Skeletal muscle tissue (tissue), 4 donors: ENCODE measurements around the gene SLC7A10. TPM values are rescaled to one million over a fixed set of nuclear protein-coding genes. Genes with fewer than 3 reads are reported as not detected.

Experiments
- H3K27ac ChIP-seq: one replicate; pipeline ENCODE4 v1.7.0; 2013; ENCODE audit warnings: mild to moderate bottlenecking, low read depth, low read length, inconsistent platforms
- H3K27me3 ChIP-seq, 3 donors: one replicate each; pipeline ENCODE4 v1.7.0; 2013; ENCODE audit warnings: low read length in 3 of 3; ENCODE audit not compliant: control insufficient read depth in 3 of 3, insufficient read depth in 3 of 3
- H3K36me3 ChIP-seq, 3 donors: one replicate each; pipeline ENCODE4 v1.7.0; 2013; ENCODE audit warnings: low read length in 3 of 3; ENCODE audit not compliant: control insufficient read depth in 3 of 3, insufficient read depth in 3 of 3
- H3K4me1 ChIP-seq, 3 donors: one replicate each; pipeline ENCODE4 v1.7.0; 2013; ENCODE audit warnings: low read length in 3 of 3, mild to moderate bottlenecking in 3 of 3; ENCODE audit not compliant: control insufficient read depth in 3 of 3, insufficient read depth in 3 of 3
- H3K4me3 ChIP-seq, 3 donors: one replicate each; pipeline ENCODE4 v1.7.0; 2013; ENCODE audit warnings: low read length in 3 of 3
- H3K9ac ChIP-seq, 3 donors: one replicate each; pipeline ENCODE4 v1.7.0; 2013; ENCODE audit warnings: low read length in 3 of 3, mild to moderate bottlenecking in 3 of 3, moderate library complexity in 2 of 3, low read depth in 1 of 3
- H3K9me3 ChIP-seq, 3 donors: one replicate each; pipeline ENCODE4 v1.7.0; 2013; ENCODE audit warnings: low read length in 3 of 3; ENCODE audit not compliant: control insufficient read depth in 3 of 3
- total RNA-seq: library from RNA; depleted of rRNA; stranded (reverse); fragments of >200 nt; gene quantifications from one replicate; pipeline ENCODE4 v1.2.3, GENCODE V29; 2014
- donor health status: Osteomylitis.

Gene SLC7A10
- total RNA-seq, 1 donor from 2014 or later, result 9.4 TPM

- H3K4me3 ChIP-seq, result no peak overlapping the region
- no peaks in the 10 kb centered on the region for H3K9me3 ChIP-seq
Measured at GRCh38 chr19:33220735-33221134, 4.9 kb downstream of the SLC7A10 start.

GRCh38 chr19:33220115-33220514 is 5.5 kb downstream of the SLC7A10 start:
- Histone ChIP-seq H3K9ac (no peak overlapping the region), H3K27ac (no peak overlapping the region), H3K4me3 (no peak overlapping the region), H3K27me3 (peaks cover 28 to 53% (median 40%) of the 10 kb centered on the region in 3 donors), H3K4me1 (no peaks in the 10 kb centered on the region), H3K9me3 (no peaks in the 10 kb centered on the region), H3K36me3 (no peaks in the 10 kb centered on the region)

More at GRCh38 chr19:33220735-33221134, 4.9 kb downstream of the SLC7A10 start:
- no peaks in the 10 kb centered on the region for H3K36me3 ChIP-seq
- no peak overlapping the region for H3K27ac ChIP-seq
- no peak overlapping the region for H3K9ac ChIP-seq
- peaks cover 32 to 58% (median 44%) of the 10 kb centered on the region in 3 donors for H3K27me3 ChIP-seq
- no peaks in the 10 kb centered on the region for H3K4me1 ChIP-seq

GRCh38 chr19:33219261-33219815 is 6.3 kb downstream of the SLC7A10 start:
- no peak overlapping the region for H3K4me3 ChIP-seq
- peaks cover 20 to 45% (median 32%) of the 10 kb centered on the region in 3 donors for H3K27me3 ChIP-seq
- H3K27ac ChIP-seq, result no peak overlapping the region
- H3K9me3 ChIP-seq, result no peaks in the 10 kb centered on the region
- no peaks in the 10 kb centered on the region for H3K4me1 ChIP-seq
- no peaks in the 10 kb centered on the region for H3K36me3 ChIP-seq
- H3K9ac ChIP-seq, result no peak overlapping the region

- H3K4me3 ChIP-seq, result no peak overlapping the region
- no peak overlapping the region for H3K9ac ChIP-seq
- no peak overlapping the region for H3K27ac ChIP-seq
- no peaks in the 10 kb centered on the region for H3K4me1 ChIP-seq
- H3K27me3 ChIP-seq, result peaks cover 7 to 37% (median 21%) of the 10 kb centered on the region in 3 donors
- no peaks in the 10 kb centered on the region for H3K9me3 ChIP-seq
- H3K36me3 ChIP-seq, result no peaks in the 10 kb centered on the region
Measured at GRCh38 chr19:33217881-33218280, 7.8 kb downstream of the SLC7A10 start.

GRCh38 chr19:33216198-33216830 is 9.3 kb downstream of the SLC7A10 start:
- Histone ChIP-seq H3K27me3 (peaks cover 4 to 26% (median 16%) of the 10 kb centered on the region in 3 donors), H3K4me1 (no peaks in the 10 kb centered on the region), H3K36me3 (no peaks in the 10 kb centered on the region), H3K4me3 (no peak overlapping the region), H3K9ac (no peak overlapping the region), H3K9me3 (no peaks in the 10 kb centered on the region), H3K27ac (no peak overlapping the region)

DNA sequence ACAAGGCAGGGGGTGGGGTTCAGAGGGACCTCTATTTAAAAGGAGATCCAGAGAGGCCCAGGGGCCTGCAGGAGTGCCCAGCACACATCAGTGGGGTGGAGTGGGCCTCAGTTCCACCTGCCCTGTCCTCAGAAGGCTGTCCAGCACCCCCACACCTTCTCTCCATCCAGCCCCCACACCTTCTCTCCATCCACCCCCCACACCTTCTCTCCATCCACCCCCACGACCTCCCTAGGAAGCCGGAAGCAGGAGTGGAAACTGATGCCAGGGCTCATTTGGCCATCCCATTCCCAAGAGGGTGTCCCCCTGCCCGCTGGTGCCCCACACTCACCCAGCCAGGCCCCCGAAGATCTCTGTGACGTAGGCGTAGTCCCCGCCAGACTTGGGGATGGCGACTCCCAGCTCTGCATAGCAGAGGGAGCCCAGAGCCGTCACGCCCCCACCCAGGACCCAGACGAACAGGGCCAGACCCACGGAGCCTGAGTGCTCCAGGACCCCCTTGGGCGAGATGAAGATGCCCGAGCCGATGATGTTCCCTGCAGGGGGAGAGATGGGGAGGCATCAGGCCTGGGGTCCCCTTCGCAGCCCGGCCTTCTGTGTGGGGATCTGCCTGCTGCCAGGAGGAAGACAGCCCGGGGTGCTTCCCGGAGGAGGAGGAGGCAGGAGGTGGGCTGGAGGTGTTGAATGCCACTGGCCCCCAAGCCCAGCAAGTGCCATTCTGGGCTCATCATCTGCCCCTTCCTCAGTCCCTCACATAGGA is 10.0 kb downstream of the SLC7A10 start:
- H3K27ac ChIP-seq, result no peak overlapping the region
- no peak overlapping the region for H3K9ac ChIP-seq
- H3K4me3 ChIP-seq, result no peak overlapping the region
- no peaks in the 10 kb centered on the region for H3K36me3 ChIP-seq
- H3K4me1 ChIP-seq, result no peaks in the 10 kb centered on the region
- H3K27me3 ChIP-seq, result peaks cover 0 to 22% (median 9%) of the 10 kb centered on the region in 3 donors
- no peaks in the 10 kb centered on the region for H3K9me3 ChIP-seq

GRCh38 chr19:33214596-33214995 is 11.1 kb downstream of the SLC7A10 start:
- H3K4me1 ChIP-seq, result no peaks in the 10 kb centered on the region
- no peak overlapping the region for H3K27ac ChIP-seq
- peaks cover 0 to 18% (median 8%) of the 10 kb centered on the region in 3 donors for H3K27me3 ChIP-seq
- H3K36me3 ChIP-seq, result no peaks in the 10 kb centered on the region
- H3K9me3 ChIP-seq, result no peaks in the 10 kb centered on the region
- H3K4me3 ChIP-seq, result no peak overlapping the region
- no peak overlapping the region for H3K9ac ChIP-seq

GRCh38 chr19:33212436-33213172 is 13.0 kb downstream of the SLC7A10 start:
- Histone ChIP-seq H3K4me1 (no peaks in the 10 kb centered on the region), H3K4me3 (no peak overlapping the region), H3K27ac (no peak overlapping the region), H3K9ac (no peak overlapping the region), H3K9me3 (no peaks in the 10 kb centered on the region), H3K27me3 (peaks cover 0 to 5% (median 0%) of the 10 kb centered on the region in 3 donors), H3K36me3 (peaks cover 0 to 1% (median 0%) of the 10 kb centered on the region in 3 donors)

GRCh38 chr19:33211794-33212435 is 13.7 kb downstream of the SLC7A10 start:
- Histone ChIP-seq H3K9me3 (no peaks in the 10 kb centered on the region), H3K36me3 (peaks cover 0 to 2% (median 0%) of the 10 kb centered on the region in 3 donors), H3K4me1 (no peaks in the 10 kb centered on the region), H3K27ac (no peak overlapping the region), H3K4me3 (no peak overlapping the region), H3K27me3 (no peaks in the 10 kb centered on the region), H3K9ac (no peak overlapping the region)
